ENCODE measurements around the gene SUMF2. TPM values are rescaled to one million over a fixed set of nuclear protein-coding genes. Genes with fewer than 3 reads are reported as not detected.
"Not testable (repeated sequence)": the region's sequence is repeated elsewhere in the genome, so short reads cannot be mapped to it uniquely, and the experiment has no call there.

The SUMF2 gene
- total and polyA plus RNA-seq, 2 experiments from 2014 or later = 32.9 to 45.7 TPM

DNA sequence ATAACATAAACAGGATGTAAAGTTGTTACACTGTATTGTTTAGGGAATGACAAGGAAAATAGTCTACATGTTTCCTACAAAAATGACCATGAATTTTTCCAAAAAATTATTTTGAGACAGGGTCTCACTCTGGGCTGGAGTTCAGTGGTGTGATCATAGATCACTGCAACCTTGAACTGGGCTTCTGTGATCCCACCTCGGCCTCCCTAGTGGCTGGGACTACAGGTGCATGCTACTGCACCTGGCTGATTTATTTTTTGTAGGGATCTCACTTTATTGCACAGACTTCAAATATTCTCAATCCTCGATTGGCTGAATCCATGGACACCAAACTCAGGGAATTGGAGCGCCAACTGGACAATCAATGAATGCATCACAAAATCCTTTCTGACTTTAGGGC lies 35.6 kb downstream of the SUMF2 start (continued):
- TF ChIP-seq, protein P1, sequence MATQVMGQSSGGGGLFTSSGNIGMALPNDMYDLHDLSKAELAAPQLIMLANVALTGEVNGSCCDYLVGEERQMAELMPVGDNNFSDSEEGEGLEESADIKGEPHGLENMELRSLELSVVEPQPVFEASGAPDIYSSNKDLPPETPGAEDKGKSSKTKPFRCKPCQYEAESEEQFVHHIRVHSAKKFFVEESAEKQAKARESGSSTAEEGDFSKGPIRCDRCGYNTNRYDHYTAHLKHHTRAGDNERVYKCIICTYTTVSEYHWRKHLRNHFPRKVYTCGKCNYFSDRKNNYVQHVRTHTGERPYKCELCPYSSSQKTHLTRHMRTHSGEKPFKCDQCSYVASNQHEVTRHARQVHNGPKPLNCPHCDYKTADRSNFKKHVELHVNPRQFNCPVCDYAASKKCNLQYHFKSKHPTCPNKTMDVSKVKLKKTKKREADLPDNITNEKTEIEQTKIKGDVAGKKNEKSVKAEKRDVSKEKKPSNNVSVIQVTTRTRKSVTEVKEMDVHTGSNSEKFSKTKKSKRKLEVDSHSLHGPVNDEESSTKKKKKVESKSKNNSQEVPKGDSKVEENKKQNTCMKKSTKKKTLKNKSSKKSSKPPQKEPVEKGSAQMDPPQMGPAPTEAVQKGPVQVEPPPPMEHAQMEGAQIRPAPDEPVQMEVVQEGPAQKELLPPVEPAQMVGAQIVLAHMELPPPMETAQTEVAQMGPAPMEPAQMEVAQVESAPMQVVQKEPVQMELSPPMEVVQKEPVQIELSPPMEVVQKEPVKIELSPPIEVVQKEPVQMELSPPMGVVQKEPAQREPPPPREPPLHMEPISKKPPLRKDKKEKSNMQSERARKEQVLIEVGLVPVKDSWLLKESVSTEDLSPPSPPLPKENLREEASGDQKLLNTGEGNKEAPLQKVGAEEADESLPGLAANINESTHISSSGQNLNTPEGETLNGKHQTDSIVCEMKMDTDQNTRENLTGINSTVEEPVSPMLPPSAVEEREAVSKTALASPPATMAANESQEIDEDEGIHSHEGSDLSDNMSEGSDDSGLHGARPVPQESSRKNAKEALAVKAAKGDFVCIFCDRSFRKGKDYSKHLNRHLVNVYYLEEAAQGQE (IDR thresholded peaks at IDR 0.05; ENCODE audit: unreplicated experiment) = no peak
- TF ChIP-seq ZNF114 (CRISPR knock-in tag; IDR thresholded peaks at IDR 0.05) = no peak

DNA sequence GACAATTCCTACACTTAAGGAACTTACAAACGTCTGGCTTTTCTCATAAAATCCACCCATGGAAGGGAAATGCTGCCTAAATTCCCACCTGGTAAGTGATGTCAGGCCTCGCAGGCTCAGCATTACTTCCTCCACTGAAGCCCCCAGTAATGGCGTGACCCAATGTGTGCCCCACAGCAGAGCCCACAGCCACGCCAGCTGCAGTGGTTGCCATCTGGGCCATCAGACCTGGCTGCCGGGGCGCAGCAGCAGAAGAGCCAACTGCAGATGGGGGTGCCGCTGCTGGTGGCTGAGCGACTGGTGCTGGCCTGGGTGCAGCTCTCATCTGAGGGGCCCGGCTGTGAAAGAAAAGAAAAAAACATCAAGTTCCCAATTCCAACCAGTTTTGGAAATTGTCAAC lies 40.1 kb downstream of the SUMF2 start:
- H3K79me2 ChIP-seq (replicated peaks; ENCODE audit: insufficient read depth); H3F3A ChIP-seq (replicated peaks; ENCODE audit: low read depth); H3K9me2 ChIP-seq (ENCODE audit: insufficient read depth); H3K27me3 Mint-ChIP-seq (ENCODE audit: insufficient read depth, low read depth, poor library complexity); H3K4me3 ChIP-seq; ATAC-seq; H3K4me2 ChIP-seq; H3K27me3 ChIP-seq (ENCODE audit: insufficient read depth); H3K27ac Mint-ChIP-seq; H3K4me3 Mint-ChIP-seq; H3K36me3 ChIP-seq (ENCODE audit: insufficient read depth); H3K27ac ChIP-seq (ENCODE audit: low read depth); H4K20me1 ChIP-seq (replicated peaks; ENCODE audit: insufficient read depth); H2AFZ ChIP-seq; H3K4me1 ChIP-seq (ENCODE audit: insufficient read depth); DNase-seq (ENCODE audit: low spot score); H3K4me1 Mint-ChIP-seq: not testable (repeated sequence)
- Mint-ChIP-seq H3K9me3 (peaks cover 94% of the 10 kb centered on the region), H3K36me3 (ENCODE audit: low read depth) (peaks cover 27% of the 10 kb centered on the region)

DNA sequence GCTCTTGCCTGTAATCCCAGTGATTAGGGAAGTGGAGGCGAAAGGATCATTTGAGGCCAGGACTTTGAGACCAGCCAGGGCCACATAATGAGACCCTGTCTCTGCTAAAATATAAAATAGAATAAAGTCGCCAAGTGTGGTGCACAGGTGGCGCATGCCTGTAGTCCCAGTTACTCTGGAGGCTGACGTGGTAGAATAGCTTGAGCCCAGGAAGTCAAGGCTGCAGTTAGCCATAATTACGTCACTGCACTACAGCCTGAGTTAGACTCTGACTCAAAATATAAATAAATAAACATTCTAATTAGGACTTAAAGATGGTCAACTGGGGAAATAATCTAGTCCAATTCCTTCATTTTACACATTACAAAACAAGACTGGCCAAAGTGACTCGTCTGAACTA lies 41.4 kb downstream of the SUMF2 start:
- Mint-ChIP-seq H3K4me1 (no peaks in the 10 kb centered on the region), H3K27me3 (ENCODE audit: insufficient read depth, low read depth, poor library complexity) (no peaks in the 10 kb centered on the region), H3K36me3 (ENCODE audit: low read depth) (peaks cover 26% of the 10 kb centered on the region), H3K9me3 (peaks cover 94% of the 10 kb centered on the region), H3K27ac (no peak overlapping the region), H3K4me3 (no peak overlapping the region)
- DNase-seq (ENCODE audit: low spot score) (no peak), ATAC-seq (no peak)
- no peaks in the 10 kb centered on the region for H4K20me1 ChIP-seq (replicated peaks; ENCODE audit: insufficient read depth)
- no peaks in the 10 kb centered on the region for H3K9me2 ChIP-seq (ENCODE audit: insufficient read depth)
- no peaks in the 10 kb centered on the region for H3K4me1 ChIP-seq (ENCODE audit: insufficient read depth)
- no peak overlapping the region for H3K4me2 ChIP-seq
- no peak overlapping the region for H3K27ac ChIP-seq (ENCODE audit: low read depth)
- H3K4me3 ChIP-seq = no peak overlapping the region
- H3K36me3 ChIP-seq (ENCODE audit: insufficient read depth) = no peaks in the 10 kb centered on the region; the same call in none of the 2 replicates
- H3F3A ChIP-seq (replicated peaks; ENCODE audit: low read depth) = no peaks in the 10 kb centered on the region
- H3K79me2 ChIP-seq (replicated peaks; ENCODE audit: insufficient read depth) = no peaks in the 10 kb centered on the region
- no peak overlapping the region for H2AFZ ChIP-seq
- H3K27me3 ChIP-seq (ENCODE audit: insufficient read depth) = no peaks in the 10 kb centered on the region
- TF ChIP-seq CREB1 (CRISPR knock-in tag; IDR thresholded peaks at IDR 0.05; ENCODE audit: low read depth) (no peak), JUNB (IDR thresholded peaks at IDR 0.05; ENCODE audit: unreplicated experiment) (no peak), POLR2AphosphoS5 (IDR thresholded peaks at IDR 0.05; ENCODE audit: low read depth) (no peak)
- TF ChIP-seq, protein P2, sequence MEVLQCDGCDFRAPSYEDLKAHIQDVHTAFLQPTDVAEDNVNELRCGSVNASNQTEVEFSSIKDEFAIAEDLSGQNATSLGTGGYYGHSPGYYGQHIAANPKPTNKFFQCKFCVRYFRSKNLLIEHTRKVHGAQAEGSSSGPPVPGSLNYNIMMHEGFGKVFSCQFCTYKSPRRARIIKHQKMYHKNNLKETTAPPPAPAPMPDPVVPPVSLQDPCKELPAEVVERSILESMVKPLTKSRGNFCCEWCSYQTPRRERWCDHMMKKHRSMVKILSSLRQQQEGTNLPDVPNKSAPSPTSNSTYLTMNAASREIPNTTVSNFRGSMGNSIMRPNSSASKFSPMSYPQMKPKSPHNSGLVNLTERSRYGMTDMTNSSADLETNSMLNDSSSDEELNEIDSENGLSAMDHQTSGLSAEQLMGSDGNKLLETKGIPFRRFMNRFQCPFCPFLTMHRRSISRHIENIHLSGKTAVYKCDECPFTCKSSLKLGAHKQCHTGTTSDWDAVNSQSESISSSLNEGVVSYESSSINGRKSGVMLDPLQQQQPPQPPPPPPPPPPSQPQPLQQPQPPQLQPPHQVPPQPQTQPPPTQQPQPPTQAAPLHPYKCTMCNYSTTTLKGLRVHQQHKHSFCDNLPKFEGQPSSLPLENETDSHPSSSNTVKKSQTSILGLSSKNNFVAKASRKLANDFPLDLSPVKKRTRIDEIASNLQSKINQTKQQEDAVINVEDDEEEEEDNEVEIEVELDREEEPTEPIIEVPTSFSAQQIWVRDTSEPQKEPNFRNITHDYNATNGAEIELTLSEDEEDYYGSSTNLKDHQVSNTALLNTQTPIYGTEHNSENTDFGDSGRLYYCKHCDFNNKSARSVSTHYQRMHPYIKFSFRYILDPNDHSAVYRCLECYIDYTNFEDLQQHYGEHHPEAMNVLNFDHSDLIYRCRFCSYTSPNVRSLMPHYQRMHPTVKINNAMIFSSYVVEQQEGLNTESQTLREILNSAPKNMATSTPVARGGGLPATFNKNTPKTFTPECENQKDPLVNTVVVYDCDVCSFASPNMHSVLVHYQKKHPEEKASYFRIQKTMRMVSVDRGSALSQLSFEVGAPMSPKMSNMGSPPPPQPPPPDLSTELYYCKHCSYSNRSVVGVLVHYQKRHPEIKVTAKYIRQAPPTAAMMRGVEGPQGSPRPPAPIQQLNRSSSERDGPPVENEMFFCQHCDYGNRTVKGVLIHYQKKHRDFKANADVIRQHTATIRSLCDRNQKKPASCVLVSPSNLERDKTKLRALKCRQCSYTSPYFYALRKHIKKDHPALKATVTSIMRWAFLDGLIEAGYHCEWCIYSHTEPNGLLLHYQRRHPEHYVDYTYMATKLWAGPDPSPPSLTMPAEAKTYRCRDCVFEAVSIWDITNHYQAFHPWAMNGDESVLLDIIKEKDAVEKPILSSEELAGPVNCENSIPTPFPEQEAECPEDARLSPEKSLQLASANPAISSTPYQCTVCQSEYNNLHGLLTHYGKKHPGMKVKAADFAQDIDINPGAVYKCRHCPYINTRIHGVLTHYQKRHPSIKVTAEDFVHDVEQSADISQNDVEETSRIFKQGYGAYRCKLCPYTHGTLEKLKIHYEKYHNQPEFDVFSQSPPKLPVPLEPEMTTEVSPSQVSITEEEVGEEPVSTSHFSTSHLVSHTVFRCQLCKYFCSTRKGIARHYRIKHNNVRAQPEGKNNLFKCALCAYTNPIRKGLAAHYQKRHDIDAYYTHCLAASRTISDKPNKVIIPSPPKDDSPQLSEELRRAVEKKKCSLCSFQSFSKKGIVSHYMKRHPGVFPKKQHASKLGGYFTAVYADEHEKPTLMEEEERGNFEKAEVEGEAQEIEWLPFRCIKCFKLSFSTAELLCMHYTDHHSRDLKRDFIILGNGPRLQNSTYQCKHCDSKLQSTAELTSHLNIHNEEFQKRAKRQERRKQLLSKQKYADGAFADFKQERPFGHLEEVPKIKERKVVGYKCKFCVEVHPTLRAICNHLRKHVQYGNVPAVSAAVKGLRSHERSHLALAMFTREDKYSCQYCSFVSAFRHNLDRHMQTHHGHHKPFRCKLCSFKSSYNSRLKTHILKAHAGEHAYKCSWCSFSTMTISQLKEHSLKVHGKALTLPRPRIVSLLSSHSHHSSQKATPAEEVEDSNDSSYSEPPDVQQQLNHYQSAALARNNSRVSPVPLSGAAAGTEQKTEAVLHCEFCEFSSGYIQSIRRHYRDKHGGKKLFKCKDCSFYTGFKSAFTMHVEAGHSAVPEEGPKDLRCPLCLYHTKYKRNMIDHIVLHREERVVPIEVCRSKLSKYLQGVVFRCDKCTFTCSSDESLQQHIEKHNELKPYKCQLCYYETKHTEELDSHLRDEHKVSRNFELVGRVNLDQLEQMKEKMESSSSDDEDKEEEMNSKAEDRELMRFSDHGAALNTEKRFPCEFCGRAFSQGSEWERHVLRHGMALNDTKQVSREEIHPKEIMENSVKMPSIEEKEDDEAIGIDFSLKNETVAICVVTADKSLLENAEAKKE (CRISPR knock-in tag; IDR thresholded peaks at IDR 0.05) = no peak
- TF ChIP-seq, protein P3, sequence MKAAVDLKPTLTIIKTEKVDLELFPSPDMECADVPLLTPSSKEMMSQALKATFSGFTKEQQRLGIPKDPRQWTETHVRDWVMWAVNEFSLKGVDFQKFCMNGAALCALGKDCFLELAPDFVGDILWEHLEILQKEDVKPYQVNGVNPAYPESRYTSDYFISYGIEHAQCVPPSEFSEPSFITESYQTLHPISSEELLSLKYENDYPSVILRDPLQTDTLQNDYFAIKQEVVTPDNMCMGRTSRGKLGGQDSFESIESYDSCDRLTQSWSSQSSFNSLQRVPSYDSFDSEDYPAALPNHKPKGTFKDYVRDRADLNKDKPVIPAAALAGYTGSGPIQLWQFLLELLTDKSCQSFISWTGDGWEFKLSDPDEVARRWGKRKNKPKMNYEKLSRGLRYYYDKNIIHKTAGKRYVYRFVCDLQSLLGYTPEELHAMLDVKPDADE (IDR thresholded peaks at IDR 0.05) = no peak

All from GM23338 (cell line).